Left renal cortex interstitium (tissue), 4 donors: ENCODE data around the gene MVK. TPM values are rescaled to one million over a fixed set of nuclear protein-coding genes. Genes with fewer than 3 reads are reported as not detected.

Experiments used
- DNase-seq, 4 donors: peaks; one replicate each; pipeline ENCODE4 v3.0.0-alpha.2; 2013; ENCODE audit warnings: low read depth in 4 of 4, low spot score in 2 of 4, missing footprints in 1 of 4
- polyA plus RNA-seq, 4 donors: library from polyadenylated mRNA; unstranded; fragments of 120-200 nt; gene quantifications; one replicate each; pipeline ENCODE4 v1.2.1, GENCODE V29; 2013; ENCODE audit not compliant: insufficient read length in 4 of 4

MVK gene
- 10 to 100 TPM; 20.3 to 24.7 (median 22.1) TPM for polyA plus RNA-seq

GRCh38 chr12:109573029-109573913 is at the start of gene MVK, which contains the start of gene MMAB:
Gene MVK (plus strand): TSS chr12:109573794. CDS start chr12:109574823, 1,029 bp downstream.
Gene MMAB (minus strand): TSS chr12:109573504. CDS start chr12:109573480, 24 bp downstream.
- DNase-seq: peak; percentile 94 to 99 (median 96)

- DNase-seq: no peak
Measured at GRCh38 chr12:109524466-109525278, 48.9 kb upstream of the MVK start.

GRCh38 chr12:109525279-109525585 is 48.4 kb upstream of the MVK start:
- no peak for DNase-seq

GRCh38 chr12:109527489-109528123 is 46.0 kb upstream of the MVK start:
- DNase-seq: no peak

- DNase-seq: no peak
Measured at GRCh38 chr12:109529691-109530640, 43.6 kb upstream of the MVK start.

GRCh38 chr12:109531411-109531810 is 42.2 kb upstream of the MVK start:
- no peak for DNase-seq

GRCh38 chr12:109532721-109533486 is 40.7 kb upstream of the MVK start:
- no peak for DNase-seq

GRCh38 chr12:109533487-109533740 is 40.2 kb upstream of the MVK start:
- no peak for DNase-seq

- DNase-seq: no peak
Measured at GRCh38 chr12:109534456-109534855, 39.1 kb upstream of the MVK start.

GRCh38 chr12:109535231-109535862 is 38.2 kb upstream of the MVK start:
- DNase-seq: no peak

- no peak for DNase-seq
Measured at GRCh38 chr12:109535863-109536250, 37.7 kb upstream of the MVK start.

- no peak for DNase-seq
Measured at GRCh38 chr12:109537136-109537535, 36.5 kb upstream of the MVK start.

GRCh38 chr12:109538191-109538863 is 35.3 kb upstream of the MVK start:
- DNase-seq: no peak

GRCh38 chr12:109539508-109539907 is 34.1 kb upstream of the MVK start:
- no peak for DNase-seq

GRCh38 chr12:109540526-109541412 is 32.8 kb upstream of the MVK start:
- no peak for DNase-seq

- DNase-seq: no peak
Measured at GRCh38 chr12:109541413-109541726, 32.2 kb upstream of the MVK start.

GRCh38 chr12:109542014-109542413 is 31.6 kb upstream of the MVK start:
- DNase-seq: no peak

GRCh38 chr12:109542876-109543275 is 30.7 kb upstream of the MVK start:
- no peak for DNase-seq
